ENCODE results near the gene KIF16B. TPM values are rescaled to one million over a fixed set of nuclear protein-coding genes. Genes with fewer than 3 reads are reported as not detected.
"Not testable (repeated sequence)": the region's sequence is repeated elsewhere in the genome, so short reads cannot be mapped to it uniquely, and the experiment has no call there.

KIF16B gene
- total RNA-seq, 1 experiment from 2014 or later: 4.2 TPM

DNA sequence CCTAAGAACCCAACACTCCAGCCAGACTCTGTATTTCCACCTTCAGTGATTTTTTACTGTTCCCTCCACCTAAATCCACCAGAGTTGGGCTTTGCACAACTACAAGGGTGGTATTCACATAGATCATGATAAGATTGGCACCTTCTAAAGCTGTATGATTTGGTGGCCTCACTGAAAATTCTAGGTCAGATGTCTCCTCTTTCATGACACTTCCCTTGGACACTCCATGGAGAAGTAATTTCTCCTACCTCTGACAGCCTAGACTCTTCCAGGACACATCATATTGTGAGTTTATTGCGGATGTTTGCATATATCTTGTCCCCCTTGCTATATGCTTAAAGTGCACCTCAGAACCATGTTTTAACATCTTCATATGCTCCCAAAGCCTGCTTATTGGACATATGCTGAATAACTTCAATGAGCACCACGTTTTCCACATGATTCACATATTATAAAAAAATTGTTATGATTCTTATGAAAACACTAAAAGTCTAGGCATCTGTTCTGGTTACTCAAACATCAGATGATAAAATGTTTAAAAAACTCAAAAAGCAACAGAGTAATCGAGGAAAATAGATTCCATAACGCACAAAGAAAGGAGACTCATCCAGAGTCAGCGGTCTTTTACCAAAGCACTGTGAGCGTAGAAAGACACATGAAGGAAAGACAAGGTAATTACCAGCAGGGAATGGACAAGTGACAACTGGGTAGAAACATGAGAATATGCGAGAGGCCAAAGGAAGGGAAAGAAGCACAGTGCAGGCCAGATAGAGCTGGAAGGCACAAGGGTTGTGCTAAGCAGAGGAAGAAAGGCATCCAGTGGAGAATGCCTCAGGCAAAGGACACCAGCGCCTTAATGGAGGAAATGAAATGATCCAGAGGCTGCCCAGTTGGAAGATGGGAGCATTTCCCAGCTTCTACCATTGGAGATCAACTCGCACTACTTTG lies 46.5 kb downstream of the KIF16B start:
- no peak for DNase-seq (ENCODE audit: low spot score)

DNA sequence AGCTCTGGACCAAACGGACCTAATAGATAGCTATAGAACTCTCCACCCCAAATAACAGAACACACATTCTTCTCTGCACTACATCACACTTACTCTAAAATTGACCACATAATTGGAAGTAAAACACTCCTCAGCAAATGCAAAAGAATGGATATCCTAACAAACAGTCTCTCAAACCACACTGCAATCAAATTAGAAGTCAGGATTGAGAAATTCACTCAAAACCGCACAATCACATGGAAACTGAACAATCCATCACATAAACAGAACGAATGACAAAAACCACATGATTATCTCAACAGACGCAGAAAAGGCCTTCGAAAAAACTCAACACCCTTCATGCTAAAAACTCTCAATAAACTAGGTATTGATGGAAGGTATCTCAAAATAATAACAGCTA lies 50.6 kb downstream of the KIF16B start:
- DNase-seq (ENCODE audit: low spot score): not testable (repeated sequence)

DNA sequence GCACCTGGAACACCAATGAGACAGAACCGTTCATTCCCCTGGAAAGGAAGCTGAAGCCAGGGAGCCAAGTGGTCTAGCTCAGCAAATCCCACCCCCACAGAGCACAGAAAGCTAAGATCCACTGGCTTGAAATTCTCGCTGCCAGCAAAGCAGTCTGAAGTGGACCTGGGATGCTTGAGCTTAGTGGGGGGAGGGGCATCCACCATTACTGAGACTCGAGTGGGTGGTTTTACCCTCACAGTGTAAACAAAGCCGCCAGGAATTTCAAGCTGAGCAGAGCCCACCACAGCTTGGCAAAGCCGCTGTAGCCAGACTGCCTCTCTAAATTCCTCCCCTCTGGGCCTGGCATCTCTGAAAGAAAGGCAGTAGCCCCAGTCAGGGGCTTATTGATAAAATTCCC lies 53.1 kb downstream of the KIF16B start:
- no peak for DNase-seq (ENCODE audit: low spot score)

- DNase-seq (ENCODE audit: low spot score): not testable (repeated sequence)
Observed at GRCh38 chr20:16519673-16520072, 53.6 kb downstream of the KIF16B start.

DNA sequence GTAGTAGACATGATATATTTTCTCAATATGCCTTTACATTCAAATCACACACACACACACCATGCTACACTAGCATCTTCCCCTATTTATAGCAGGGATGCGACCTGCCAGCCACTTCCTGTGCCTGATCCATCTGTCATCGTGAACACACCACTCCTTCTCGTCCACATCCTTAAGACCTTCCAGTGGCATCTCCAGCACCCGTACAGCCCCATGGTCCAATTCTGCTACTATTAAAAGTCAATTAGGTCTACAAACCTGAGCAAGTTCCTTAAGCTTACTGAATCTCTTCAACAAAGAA lies 54.5 kb downstream of the KIF16B start:
- DNase-seq (ENCODE audit: low spot score): no peak

- peak; percentile 79 for DNase-seq (ENCODE audit: low spot score)
Observed at GRCh38 chr20:16517946-16518783, 55.1 kb downstream of the KIF16B start.

GRCh38 chr20:16516794-16517193 lies 56.5 kb downstream of the KIF16B start:
- DNase-seq (ENCODE audit: low spot score): no peak

GRCh38 chr20:16515046-16515445 lies 58.2 kb downstream of the KIF16B start:
- DNase-seq (ENCODE audit: low spot score): no peak

GRCh38 chr20:16514140-16514539 lies 59.1 kb downstream of the KIF16B start:
- DNase-seq (ENCODE audit: low spot score): no peak

GRCh38 chr20:16505894-16506293 lies 67.4 kb downstream of the KIF16B start:
- DNase-seq (ENCODE audit: low spot score): no peak

GRCh38 chr20:16501301-16501700 lies 71.9 kb downstream of the KIF16B start:
- DNase-seq (ENCODE audit: low spot score): no peak

- no peak for DNase-seq (ENCODE audit: low spot score)
Observed at GRCh38 chr20:16500197-16500596, 73.1 kb downstream of the KIF16B start.

DNA sequence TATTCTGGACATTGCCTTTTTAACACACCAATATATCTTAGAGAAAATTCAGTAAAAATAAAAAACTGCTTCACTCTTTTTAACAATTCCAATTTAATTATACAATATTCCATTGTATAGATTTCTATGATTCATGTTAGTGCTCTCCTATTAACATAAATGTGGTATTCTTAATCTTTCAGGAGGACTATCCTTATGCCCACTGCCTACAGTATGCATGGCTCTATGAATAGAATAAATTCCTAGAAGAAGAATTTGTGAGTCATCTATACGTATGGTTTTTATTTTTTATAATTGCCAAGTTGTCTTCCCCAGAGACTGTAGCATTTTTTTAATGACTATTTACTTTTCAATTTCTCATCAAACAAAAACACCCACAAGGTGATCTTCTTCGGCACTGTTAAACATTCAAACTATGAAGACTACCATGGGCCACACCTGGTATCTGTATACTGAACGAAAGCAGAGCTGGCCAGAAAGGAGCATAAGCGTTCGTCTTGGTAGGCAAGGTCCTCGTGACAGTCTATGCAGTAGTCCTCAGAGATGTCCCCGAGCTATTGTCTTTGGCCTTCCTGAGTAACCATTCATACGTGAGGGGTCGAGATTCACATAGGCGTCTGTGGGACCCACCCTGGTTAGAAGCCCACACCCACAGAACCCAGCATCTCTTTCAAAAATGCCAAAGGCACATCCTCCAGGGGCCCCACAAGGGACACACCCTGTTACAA lies 74.6 kb downstream of the KIF16B start:
- DNase-seq (ENCODE audit: low spot score): no peak

DNA sequence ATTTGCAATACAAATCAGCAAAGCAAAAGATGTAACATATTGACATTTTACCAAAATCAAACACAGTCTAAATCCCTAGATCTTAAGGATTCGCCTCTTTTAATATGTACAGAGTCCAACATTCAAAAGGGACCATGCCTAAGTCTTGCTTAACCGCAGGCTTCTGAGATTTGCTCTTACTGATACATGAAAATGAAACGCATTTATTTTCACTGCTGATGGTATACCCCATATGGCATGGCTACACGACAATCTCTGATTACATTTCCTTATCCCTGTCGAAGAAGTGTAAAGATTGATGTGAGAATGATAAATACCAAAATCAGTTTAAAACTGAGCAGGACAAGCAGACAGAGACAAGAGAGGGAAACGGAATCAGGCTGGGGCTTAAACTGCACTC lies 75.4 kb downstream of the KIF16B start:
- DNase-seq (ENCODE audit: low spot score): no peak

- DNase-seq (ENCODE audit: low spot score): no peak
Observed at GRCh38 chr20:16493486-16493885, 79.8 kb downstream of the KIF16B start.

- no peak for DNase-seq (ENCODE audit: low spot score)
Observed at GRCh38 chr20:16491294-16491905, 81.8 kb downstream of the KIF16B start.

- no peak for DNase-seq (ENCODE audit: low spot score)
Observed at GRCh38 chr20:16490696-16491095, 82.6 kb downstream of the KIF16B start.

DNA sequence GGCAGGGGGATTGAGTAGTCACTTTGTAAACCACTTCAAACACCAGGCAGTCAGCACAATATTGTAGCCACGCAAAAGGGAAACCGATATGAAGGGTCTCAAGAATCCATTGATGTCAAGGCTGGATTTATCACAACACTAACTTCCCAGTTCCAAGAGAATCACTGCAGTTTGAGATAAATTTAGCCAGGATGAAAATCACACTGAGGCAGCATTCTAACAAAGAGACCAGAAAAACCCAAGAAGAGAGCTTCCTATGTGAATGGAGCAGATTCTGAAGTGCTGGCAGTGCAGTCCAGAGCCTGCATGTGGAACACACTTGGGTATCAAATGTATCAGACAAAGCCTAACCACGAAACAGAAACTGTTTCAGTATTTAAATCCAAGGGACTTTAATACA lies 84.6 kb downstream of the KIF16B start:
- no peak for DNase-seq (ENCODE audit: low spot score)

GRCh38 chr20:16488086-16488485 lies 85.2 kb downstream of the KIF16B start:
- DNase-seq (ENCODE audit: low spot score): no peak

DNA sequence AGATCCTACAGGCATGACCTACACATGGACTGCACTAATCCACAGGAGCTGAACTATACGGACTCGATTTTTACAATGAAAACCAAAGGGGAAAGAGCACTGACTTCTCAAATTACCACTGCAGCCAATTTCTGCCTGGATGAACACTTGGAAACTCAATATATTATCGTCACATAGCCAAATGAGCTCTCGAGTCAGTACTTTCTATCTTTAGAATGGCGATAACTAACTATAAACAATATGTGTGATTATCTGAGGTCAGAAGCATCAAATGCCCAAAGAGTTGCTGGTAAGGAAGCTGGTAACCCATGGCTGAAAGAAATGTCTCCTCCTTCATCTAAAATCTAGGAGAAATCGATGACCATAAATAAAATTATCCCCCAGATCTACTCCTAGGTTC lies 86.7 kb downstream of the KIF16B start:
- no peak for DNase-seq (ENCODE audit: low spot score)

- no peak for DNase-seq (ENCODE audit: low spot score)
Observed at GRCh38 chr20:16485401-16485800, 87.8 kb downstream of the KIF16B start.

DNA sequence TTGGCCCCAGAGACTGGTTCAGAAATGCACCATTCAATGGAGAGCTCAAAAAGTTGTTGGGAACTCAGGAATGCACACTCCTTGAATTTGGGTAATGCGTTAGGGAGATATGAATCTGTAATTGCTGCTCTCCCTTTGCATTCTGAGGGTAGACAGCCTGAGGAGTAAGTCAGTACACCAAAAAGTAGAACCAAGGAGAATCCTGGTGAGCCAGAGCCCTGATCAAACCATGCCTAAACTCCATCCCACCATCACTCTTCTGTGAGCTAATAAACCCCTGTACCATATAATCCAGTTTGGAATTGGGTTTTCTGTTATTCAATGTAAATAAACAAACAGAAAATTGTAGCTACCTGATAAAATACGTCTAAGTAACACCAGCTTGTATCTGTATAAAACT lies 90.2 kb downstream of the KIF16B start:
- no peak for DNase-seq (ENCODE audit: low spot score)

All from HT-29 (cell line).